Measurements from ENCODE around the gene CFAP46. TPM values are rescaled to one million over a fixed set of nuclear protein-coding genes. Genes with fewer than 3 reads are reported as not detected.
"Not testable (repeated sequence)": the region's sequence is repeated elsewhere in the genome, so short reads cannot be mapped to it uniquely, and the experiment has no call there.

The CFAP46 gene
- total RNA-seq, 1 donor from 2014 or later, result 1.9 TPM

DNA sequence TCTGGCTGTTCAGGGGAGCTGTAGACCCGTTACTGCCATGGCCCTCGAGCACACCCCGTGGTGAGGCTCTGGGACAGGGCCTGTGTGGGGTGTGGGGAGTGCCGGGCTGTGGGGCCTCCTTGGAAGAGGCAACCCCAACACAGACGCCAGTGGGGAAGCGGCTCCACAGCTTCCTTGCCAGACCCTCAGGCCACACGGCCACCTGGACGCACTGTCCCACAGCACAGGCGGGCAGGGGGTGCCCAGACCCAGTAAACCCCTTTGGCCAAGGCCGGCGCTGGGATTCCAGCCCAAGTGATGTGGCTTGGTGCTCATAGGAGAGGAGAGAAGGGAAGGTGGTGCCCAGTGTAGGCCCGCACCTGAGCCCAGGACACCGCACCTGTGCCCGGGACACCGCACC lies 143.5 kb downstream of the CFAP46 start:
- no peak for ATAC-seq (ENCODE audit: poor library complexity)
- intact Hi-C loops (cut with DNase I), result no loop called here

DNA sequence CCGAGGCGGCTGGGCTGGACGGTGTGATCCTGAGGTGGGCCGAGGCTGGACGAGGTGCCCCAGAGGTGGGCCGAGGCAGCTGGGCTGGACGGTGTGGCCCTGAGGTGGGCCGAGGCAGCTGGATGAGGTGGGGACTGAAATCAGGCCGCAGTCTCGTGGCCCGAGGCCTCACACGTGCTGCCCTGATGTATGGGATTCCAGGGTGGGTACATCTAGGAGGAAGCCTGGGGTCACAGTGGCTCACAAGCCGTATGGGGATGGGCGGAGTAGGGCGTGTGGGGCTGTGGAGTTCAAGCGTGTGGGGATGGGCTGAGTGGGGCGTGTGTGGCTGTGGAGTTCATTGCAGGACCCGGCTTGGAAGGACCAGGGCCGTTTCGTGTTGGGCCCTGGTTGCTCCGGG lies 144.0 kb downstream of the CFAP46 start:
- intact Hi-C loops (cut with DNase I), result no loop called here
- no peak for DNase-seq
- ATAC-seq (ENCODE audit: poor library complexity), result no peak

More for the DNA sequence above, 143.5 kb downstream of the CFAP46 start:
- DNase-seq, result no peak

DNA sequence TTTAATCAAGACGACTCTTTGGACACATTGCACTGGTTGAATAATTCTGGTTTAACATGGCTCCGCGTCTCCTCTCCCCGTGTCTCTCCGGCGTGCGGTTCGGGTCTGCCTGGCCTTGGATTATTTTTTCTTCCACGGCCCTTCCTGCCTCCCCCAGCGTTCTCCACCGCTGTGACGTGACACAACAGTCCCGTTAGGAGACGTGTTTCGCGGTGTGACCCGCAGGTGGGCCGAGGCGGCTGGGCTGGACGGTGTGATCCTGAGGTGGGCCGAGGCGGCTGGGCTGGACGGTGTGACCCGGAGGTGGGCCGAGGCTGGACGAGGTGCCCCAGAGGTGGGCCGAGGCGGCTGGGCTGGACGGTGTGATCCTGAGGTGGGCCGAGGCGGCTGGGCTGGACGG lies 144.4 kb downstream of the CFAP46 start:
- DNase-seq; ATAC-seq (ENCODE audit: poor library complexity); intact Hi-C loops (cut with DNase I): not testable (repeated sequence)

DNA sequence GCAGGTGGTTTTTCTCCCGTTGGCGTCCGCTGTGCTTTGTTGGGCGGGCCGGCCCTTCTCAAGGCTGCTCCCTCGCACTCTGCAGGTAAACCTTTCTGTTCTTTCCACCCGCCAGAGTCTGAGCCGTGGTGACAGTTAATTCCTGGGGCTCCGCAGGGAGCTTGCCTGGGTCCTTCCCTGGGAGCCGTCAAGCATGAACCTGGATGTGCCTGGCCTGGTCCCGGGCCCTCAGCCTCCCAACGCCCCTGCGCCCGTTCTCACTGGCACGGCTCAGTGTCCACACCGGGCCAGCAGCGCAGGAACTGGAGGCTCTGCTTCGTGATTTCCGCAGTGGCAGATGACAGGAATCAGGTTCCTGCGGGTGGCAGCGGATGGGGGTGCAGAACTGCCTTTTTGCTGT lies 145.5 kb downstream of the CFAP46 start:
- intact Hi-C loops (cut with DNase I), result no loop called here
- no peak for DNase-seq
- no peak for ATAC-seq (ENCODE audit: poor library complexity)

DNA sequence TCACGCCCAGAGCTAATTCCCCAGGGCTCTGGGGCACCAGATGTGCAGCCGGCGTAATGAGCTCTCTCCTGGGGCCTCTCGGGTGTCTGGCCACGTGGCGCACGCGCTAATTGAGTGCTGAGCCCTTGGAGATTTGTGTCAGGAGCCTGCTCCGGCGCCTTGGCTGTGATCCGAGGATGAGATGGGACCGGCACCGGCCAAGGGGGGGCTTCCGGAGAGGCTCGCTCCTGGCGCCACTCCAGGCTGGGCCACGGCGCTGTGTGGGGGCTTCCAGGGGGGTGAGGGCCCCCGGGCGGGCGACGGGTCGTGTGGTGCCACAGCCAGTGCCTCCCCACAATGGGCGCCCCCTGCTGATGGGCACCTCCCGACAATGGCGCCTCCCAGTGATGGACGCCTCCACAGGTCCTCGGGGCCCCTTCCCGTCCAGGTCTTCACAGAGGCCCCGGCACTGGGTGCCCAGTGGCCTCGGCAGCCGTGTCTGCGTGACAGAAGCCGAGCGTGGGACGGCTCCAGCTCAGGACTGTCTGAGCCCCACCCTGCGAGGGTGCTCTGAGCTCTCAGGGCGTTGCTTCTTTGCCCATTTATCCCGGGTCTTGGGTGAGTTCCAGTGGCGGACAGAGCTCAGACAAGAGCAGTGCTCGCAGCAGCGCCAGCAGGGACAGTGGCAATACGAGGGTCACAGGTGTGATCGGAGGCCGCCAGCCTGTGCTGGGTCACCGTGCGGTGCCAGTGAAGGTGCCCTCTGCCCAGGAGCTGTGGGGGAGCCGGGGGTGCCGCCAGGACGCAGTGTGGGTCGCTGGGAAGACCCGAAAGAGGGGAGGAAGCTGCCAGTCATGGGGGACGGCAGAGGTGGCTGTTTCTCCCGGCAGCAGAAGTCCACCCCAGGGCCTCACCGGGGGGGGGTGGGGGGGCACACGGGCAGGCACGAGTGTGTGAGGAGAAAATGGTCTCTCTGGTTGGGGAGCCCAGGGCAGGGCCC lies 148.2 kb downstream of the CFAP46 start:
- DNase-seq, result no peak
- intact Hi-C loops (cut with DNase I), result no loop called here
- no peak for ATAC-seq (ENCODE audit: poor library complexity)

DNA sequence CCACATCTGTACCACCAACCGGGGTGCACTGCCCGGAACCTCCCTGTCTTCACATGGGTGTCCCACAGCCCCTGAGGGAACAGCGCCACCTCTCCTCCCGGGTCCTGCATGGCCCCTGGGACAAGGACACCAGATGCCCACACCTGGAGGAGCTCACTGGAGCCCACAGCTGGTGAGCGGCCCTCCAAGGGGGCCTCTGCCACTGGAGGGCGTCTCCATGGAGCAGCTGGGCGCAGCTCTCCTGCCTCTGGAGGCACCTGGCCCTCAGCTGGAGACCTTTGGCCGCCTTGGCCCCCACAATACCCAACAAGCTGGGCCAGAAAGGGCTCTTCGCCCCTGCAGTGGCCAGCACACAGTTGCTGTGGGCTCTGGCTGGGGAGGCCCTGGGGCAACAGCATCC lies 149.2 kb downstream of the CFAP46 start:
- ATAC-seq (ENCODE audit: poor library complexity) (no peak), DNase-seq (no peak)
- intact Hi-C loops (cut with DNase I), result no loop called here

DNA sequence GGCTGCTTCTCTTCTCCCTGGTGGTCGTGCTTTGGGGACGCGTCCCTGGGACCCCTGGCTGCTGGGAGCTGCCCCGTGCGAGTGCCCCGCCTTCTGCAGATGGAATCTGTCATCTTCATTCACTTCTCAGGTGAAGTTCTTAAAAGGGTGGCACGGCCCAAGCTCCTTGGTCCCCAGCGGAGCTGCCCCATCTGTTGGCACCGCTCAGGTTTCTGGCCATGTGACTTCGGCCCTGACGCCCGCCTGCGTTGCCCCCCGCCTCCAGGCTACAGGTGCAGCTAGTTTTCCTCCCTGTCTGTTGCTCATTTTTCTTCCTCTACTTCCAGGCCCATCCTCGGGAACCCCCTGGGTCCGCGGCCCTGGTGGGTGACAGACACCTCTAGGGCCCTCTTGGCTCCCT lies 149.6 kb downstream of the CFAP46 start:
- DNase-seq (no peak), ATAC-seq (ENCODE audit: poor library complexity) (no peak)
- intact Hi-C loops (cut with DNase I), result no loop called here

DNA sequence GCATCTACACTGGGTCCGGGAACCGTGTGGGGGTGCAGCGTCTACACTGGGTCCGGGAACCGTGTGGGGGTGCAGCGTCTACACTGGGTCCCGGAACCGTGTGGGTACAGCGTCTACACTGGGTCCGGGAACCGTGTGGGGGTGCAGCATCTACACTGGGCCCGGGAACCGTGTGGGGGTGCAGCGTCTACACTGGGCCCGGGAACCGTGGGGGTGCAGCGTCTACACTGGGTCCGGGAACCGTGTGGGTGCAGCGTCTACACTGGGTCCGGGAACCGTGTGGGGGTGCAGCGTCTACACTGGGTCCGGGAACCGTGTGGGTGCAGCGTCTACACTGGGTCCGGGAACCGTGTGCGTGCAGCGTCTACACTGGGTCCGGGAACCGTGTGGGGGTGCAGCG lies 150.3 kb downstream of the CFAP46 start:
- DNase-seq; intact Hi-C loops (cut with DNase I); ATAC-seq (ENCODE audit: poor library complexity): not testable (repeated sequence)

DNA sequence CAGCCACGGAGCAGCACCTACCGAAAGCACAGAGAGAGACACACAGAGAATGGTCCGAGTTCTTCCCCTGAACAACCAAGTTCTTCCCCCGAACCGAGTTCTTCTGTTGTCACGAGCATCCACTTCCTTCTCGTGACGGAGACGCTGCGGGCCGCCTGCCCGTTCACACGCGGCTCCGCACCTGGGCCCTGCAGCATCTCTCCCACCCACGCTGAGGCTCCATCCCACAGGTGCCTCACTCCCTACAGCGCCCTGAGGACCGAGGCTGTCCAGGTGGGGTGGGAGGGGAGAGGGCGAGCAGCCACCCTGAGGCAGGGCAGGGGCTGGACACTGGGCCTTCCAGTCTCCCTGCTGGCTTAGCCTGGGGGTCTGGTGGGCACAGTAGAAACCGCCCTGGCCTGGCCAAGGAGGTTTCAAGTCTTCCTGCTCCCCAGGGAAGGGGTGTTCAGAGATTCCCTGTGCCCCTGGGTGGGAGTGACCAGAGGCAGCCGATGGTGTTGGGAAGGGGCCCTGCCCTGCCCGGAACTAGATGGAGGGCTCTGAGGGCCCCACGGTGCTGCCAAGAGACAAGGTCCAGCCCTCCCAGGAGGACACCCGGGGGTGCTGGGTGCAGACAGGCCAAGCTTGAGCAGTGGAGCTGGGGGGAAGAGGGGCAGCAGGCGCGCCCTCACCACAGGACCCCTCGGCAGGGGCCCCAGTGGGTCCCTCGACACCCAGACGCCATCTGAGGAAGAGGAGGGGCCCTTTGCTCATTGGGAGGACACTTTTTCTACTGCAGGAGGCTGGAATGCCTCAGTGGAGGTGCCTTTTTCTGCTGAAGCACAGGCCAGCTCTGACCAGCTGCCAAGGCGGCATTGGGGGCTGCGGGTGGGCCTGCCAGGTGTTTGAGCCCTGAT lies 151.2 kb downstream of the CFAP46 start:
- DNase-seq (no peak), ATAC-seq (ENCODE audit: poor library complexity) (no peak)
- intact Hi-C loops (cut with DNase I), result no loop called here

DNA sequence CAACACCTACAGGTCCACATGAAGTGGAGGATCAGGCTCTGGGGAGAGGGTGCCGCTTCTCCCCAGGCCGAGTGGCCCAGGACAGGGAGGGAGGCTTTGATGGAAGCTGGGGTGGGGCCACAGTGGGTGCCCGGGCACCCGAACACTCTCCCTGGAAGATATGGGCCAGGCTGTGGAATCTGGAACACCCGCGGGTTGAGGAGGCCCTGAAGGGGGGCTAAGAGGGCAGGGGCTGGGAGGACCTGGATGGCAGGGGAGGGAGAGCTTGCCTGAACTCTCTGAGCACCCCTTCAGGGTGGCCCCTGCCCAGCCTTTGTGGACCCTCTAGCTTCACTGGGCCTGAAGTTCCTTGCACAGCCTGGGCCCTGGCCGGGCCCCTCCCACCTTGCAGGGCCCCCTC lies 151.9 kb downstream of the CFAP46 start:
- ATAC-seq (ENCODE audit: poor library complexity) (no peak), DNase-seq (no peak)
- intact Hi-C loops (cut with DNase I), result no loop called here

DNA sequence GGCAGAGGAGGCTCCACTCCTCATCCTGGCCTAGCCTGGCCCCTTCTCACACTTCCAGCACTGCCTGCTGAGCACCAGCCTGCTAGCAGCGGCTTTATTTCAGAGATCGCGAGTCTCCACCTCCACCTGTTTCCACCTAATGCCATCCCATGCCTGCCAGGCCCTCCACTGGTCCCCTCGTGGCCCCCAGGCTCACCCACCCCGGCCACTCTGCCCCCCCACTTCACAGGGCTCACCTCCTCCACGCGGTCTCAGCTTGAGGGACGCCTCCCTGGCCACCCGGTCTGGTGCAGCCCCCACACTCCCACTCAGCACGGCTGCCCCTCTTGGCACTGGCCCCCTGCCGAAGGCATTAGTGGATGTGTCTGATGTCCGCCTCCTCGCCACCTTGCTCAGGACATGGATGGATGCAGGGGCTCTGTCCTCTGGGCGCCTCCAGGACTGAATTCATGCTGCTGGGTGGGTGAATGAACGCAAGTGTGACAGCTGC lies 152.7 kb downstream of the CFAP46 start:
- no peak for DNase-seq
- intact Hi-C loops (cut with DNase I), result no loop called here
- ATAC-seq (ENCODE audit: poor library complexity), result no peak

DNA sequence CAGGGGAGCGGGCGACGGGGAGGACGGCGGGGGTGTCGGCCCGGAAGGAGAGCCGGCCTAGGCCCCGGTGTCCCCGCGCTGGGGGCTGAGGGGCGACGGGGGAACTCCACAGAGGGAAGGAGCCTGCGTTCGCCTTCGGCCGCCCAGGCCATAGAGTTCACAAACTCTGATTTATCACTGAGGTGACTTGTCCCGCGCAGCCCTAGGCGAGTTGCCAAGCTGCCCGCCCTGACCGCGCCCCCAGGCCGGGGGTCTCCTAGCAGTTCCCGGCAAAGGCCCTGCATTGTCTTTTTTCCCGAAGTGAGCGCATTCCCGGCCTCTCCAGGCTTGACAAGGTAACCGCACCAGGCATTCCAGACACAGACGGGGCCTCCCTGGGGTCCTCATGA lies 153.5 kb downstream of the CFAP46 start:
- DNase-seq, result no peak
- intact Hi-C loops (cut with DNase I), result no loop called here
- ATAC-seq (ENCODE audit: poor library complexity), result no peak

DNA sequence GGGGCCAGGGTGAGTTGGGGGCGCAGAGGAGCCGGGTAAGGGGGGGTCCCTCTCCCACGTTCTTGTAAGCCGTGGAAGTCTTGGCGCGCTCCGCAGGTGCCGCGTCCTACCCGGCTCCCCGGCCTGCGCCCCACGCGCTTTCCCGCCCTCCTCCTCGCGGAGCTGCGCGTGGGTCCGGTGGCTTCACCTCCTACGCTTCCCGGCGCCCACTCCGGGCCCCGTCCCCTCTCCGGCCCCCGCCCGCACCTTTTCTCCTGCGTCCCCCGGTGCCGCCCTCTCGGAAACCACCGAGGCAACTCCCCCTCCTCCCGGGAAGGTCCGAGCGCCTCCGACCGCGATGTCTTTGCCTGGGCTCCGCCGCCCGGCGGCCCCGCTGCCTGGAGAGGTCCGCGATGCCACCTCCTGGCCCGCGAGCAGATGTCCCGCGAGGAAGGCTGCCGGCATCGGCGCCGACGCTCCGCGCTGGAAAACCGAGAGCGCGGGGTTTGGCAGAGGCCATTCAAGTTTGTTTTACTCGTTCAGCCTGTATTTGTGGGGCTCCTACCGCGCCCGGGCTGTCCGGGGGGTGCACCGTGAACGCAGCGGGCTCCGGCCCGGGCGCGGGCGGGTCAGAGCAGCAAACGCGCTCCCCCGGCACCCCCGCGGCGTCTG lies 154.1 kb downstream of the CFAP46 start:
- intact Hi-C loops (cut with DNase I), result no loop called here
- ATAC-seq (ENCODE audit: poor library complexity) (peak; percentile 42), DNase-seq (no peak)

DNA sequence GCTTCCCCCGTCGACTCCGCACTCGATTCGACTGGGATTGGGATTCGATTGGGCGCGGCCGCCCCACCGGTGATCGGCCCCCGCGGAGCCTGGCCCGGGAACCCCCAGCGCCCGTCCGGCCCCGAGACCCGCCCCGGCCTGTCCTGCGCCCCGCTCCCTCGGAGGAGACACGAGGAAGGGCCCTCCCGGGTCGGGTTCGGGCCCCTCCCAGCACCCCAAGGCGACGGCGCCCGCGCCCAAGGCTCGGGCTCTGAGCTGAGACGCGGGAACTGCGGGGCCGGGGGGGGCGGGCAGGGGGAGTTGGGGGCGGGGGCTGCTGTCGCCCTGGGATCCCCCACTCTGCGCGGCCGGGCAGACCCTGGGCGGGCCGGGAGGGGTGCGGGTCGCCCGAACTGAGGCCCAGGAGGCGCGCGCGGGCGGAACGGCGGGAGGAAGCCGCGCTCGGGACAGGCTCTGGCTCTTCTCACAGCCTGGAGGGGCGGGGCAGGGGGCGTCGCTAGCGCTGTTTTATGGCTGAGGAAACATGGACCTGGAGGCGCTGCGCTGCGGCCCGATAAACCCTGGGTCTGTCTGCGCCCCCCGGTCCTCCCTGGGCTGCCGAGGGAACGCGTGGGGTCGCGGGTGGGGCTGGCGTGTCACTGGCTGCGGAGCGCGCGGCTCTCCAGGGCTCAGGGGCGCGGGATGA lies 154.7 kb downstream of the CFAP46 start:
- ATAC-seq (ENCODE audit: poor library complexity), result no peak
- intact Hi-C loops (cut with DNase I), result no loop called here

DNA sequence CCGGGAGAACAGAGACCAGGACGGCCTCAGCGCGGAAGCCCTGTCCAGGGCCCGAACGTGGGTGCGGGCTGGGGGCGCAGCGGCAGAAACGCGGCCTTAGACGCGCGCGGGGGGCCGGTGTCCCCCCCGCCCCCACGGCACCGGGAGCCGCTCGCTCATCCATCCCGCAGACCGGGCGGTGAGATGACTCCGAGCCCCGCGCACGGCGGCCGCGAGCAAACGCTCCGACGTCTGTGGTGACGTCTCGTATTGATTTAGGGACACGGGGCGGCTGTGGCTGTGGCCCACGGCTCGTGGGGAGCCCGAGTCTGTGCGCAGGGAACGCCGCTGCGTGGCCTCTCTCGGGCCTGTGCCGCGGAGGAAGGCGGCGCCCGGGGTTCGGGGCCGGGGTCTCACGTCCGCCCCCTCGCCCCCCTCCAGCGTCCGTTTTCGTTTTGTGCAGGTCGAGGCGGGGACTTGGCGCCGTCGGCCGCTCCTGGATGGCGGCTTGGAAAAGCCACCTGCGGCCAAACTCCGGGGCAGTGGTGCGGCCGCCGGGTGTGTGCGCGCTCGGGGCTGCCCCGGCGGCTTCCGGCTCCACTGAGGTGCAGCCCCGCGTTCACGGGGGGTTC lies 155.4 kb downstream of the CFAP46 start:
- DNase-seq (no peak), ATAC-seq (ENCODE audit: poor library complexity) (no peak)
- intact Hi-C loops (cut with DNase I), result no loop called here

More for the DNA sequence above, 154.7 kb downstream of the CFAP46 start:
- DNase-seq, result no peak

DNA sequence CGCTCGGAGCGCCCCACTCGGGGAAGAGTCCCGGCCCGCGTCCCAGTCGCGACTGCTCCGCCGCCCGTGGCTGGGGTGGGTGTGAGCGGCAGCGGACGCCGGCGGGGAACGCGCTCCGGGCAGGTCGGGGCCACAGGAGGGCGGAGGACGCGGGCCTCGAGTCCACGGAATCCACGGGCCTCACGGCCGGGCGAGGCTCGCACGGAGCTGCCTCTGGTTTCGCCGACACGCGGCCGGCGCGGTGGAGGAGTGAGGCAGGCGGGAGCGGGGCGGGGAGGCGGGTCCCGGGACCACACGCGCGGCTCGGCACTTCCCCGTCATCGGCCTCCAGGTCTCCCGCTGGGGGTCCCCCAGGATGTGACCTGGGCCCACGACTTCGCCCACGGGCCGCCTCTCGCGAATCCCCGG lies 155.9 kb downstream of the CFAP46 start:
- ATAC-seq (ENCODE audit: poor library complexity) (no peak), DNase-seq (no peak)
- intact Hi-C loops (cut with DNase I), result no loop called here

DNA sequence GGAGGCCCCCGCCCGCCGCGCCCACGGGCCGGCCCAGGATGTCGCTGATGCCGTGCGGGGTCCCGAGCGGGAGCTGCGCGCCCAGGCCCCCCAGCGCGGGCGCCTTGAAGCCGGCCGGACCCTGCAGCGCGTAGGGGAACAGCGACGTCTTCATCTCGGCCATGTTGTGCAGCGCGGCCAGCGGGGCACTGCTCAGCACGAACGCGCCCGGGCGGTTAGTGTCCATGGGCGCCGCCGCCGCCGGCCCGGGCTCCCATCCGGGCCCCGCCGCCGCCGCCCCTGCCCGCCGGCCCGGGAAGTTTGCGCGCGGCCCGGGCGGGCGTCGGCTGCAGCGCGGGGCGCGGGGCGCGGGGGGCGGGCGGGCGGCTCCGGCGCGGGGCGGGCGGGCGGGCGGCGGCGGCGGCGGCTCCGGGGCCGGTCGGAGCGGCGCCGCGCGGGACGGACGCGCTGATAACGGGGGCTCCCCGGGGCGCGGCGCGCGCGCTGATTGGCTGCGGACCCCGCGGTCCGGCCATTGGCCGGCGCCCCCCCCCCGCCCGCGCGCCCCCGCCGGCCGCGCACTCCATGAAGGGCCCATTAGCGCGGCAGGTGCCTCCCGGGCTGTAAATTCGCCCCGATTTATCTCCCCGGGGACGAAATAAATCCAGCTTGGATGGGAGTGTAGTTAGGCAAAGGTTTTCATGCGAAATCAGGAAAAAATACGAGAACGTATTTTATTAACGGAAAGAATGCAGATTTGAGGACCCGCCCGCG lies 156.5 kb downstream of the CFAP46 start, which contains the start of gene NKX6-2:
Gene NKX6-2, minus strand, starts transcription at position 425 of the 753 bp plus-strand sequence. Its CDS starts 199 bp downstream, at position 226.
- ATAC-seq (ENCODE audit: poor library complexity), result no peak
- DNase-seq, result no peak
- intact Hi-C loops (cut with DNase I), result no loop called here

Data from Right ventricle myocardium superior (tissue), 1 donor.